Heart left ventricle (tissue), 16 donors: ENCODE results near the gene JAG1. TPM values are rescaled to one million over a fixed set of nuclear protein-coding genes. Genes with fewer than 3 reads are reported as not detected.

Source experiments
- ATAC-seq, 4 donors: fragments of 200-7000 bp; cut with Tn5 transposase; one replicate each; pipeline ENCODE4 v1.9.1; 2020 to 2022; ENCODE audit warnings: moderate library complexity in 4 of 4, mild to moderate bottlenecking in 3 of 4, moderate number of reproducible peaks in 1 of 4
- DNase-seq, 5 donors: peaks; one replicate each; pipeline ENCODE4 v3.0.0-alpha.2; 2020
- H3K27ac ChIP-seq, 12 donors: fragments of 200-600 bp; sonication (generic) in 4 of 12; one replicate each; pipeline versions ENCODE4 v1.5.0 to v1.8.0; 2016 to 2022; ENCODE audit warnings: mild to moderate bottlenecking in 2 of 12
- H3K27me3 ChIP-seq, 9 donors: fragments of 200-600 bp; sonication (generic) in 2 of 9; one replicate each; pipeline versions ENCODE4 v1.5.1 to v1.8.0; 2016 to 2022; ENCODE audit warnings: mild to moderate bottlenecking in 3 of 9
- H3K36me3 ChIP-seq, 9 donors: fragments of 200-600 bp; sonication (generic) in 2 of 9; one replicate each; pipeline versions ENCODE4 v1.5.0 to v1.8.0; 2018 to 2022; ENCODE audit warnings: mild to moderate bottlenecking in 2 of 9
- H3K4me1 ChIP-seq, 12 donors: fragments of 200-600 bp; sonication (generic) in 4 of 12; one replicate each; pipeline versions ENCODE4 v1.5.0 to v1.8.0; 2016 to 2022; ENCODE audit warnings: mild to moderate bottlenecking in 3 of 12
- H3K4me3 ChIP-seq, 12 donors: fragments of 200-600 bp; sonication (generic) in 4 of 12; one replicate each; pipeline versions ENCODE4 v1.5.0 to v1.8.0; 2017 to 2022; ENCODE audit warnings: mild to moderate bottlenecking in 9 of 12, moderate library complexity in 4 of 12
- H3K9me3 ChIP-seq, 12 donors: fragments of 200-600 bp; sonication (generic) in 4 of 12; one replicate each; pipeline versions ENCODE4 v1.5.0 to v1.8.0; 2016 to 2022; ENCODE audit warnings: mild to moderate bottlenecking in 1 of 12
- CTCF ChIP-seq, 12 donors: fragments of 200-600 bp; sonication (generic) in 4 of 12; IDR thresholded peaks; one replicate each; pipeline versions ENCODE4 v1.5.0 to v1.8.0; 2018 to 2022; ENCODE audit warnings: antibody characterized with exemption in 12 of 12, mild to moderate bottlenecking in 5 of 12
- POLR2A ChIP-seq, 2 donors: fragments of 450-650 bp; IDR thresholded peaks; one replicate each; pipeline ENCODE4 v1.6.1; 2017; ENCODE audit warnings: antibody characterized with exemption in 2 of 2, mild to moderate bottlenecking in 2 of 2, moderate library complexity in 2 of 2
- WGBS, 4 donors: extraction: QIAGEN DNeasy Blood & Tissue Kit in 2 of 4; methylation state at CpG; one replicate each; pipeline versions ENCODE4 v1.1.5 to v1.1.7; 2013 to 2018; 5-methylcytosine and 5-hydroxymethylcytosine counted together
- intact Hi-C, 10 donors: fragments of 100-400 bp; cut with DNase I; formaldehyde crosslinking; loops; one replicate each; pipeline versions ENCODE4 v1.11.1 to v1.14.2; 2022
- polyA plus RNA-seq, 2 donors: library from polyadenylated mRNA; stranded (reverse); fragments of 200-250 nt; gene quantifications; one replicate each; pipeline ENCODE4 v1.2.3, GENCODE V29; 2013
- total RNA-seq, 9 donors: library from RNA; depleted of rRNA in 2 of 9; stranded (reverse); fragments of >200 nt in 2 of 9; fragmentation: NEBNext Ultra II Directional in 3 of 9; extraction: Animal tissue kit (Norgen Biotek cat#: 25700) in 3 of 9; gene quantifications; one replicate each; pipeline versions ENCODE4 v1.1.0 to v1.2.4, GENCODE V29; 2016 to 2023
- donor health status: ischemic (EF 13 %, LVEDD 7.1; RV severe dilation, severe dysfunction).
- donor health status: healthy with polysubstance abuse.
- donor health status: DM: no; HTN: yes; CAD: no.
- donor health status: DM: no; HTN: no; CAD: no.
- donor health status: ischemic (EF 25% LVEDD 6.9; RV normal size, moderate dysfunction).
- donor health status: ischemic (EF 25% LVEDD 5.7; RV mildly dilated, moderate dysfunction).
- donor health status: healthy.
- donor health status: DM: yes; HTN: yes; CAD: no.
- donor health status: ischemic (EF 35%, LVEDD 5.7; RV mildly dilated, moderate dysfunction).
- donor health status: nonischemic (EF 11% LVEDD 7.7; RV severe dilation, severe dysfunction).
- donor health status: DM: yes; HTN: yes; CAD: no.
- donor health status: PGD.
- donor health status: ischemic (EF 29% LVEDD 5.4; RV normal size, mild dysfunction).
- donor health status: nonischemic (EF 23%, LVEDD 6.1; RV moderate dilation, normal function).

Gene JAG1
- total and polyA plus RNA-seq, 11 donors = 12.5 to 42.6 (median 24.9) TPM

- Histone ChIP-seq H3K4me1 (peaks cover 0 to 33% (median 1%) of the 10 kb centered on the region in 12 donors), H3K9me3 (no peaks in the 10 kb centered on the region), H3K36me3 (no peaks in the 10 kb centered on the region), H3K27me3 (no peaks in the 10 kb centered on the region), H3K4me3 (no peak overlapping the region), H3K27ac (no peak overlapping the region)
- intact Hi-C loops = no loop called here
- no peak for DNase-seq
- no peak for ATAC-seq
- TF ChIP-seq POLR2A (IDR thresholded peaks at IDR 0.05) = no peak
- TF ChIP-seq CTCF (IDR thresholded peaks at IDR 0.05) = no peak
- WGBS, 4 donors = 96 to 99% (median 97%) methylated on average over 2 of the region's 2 CpGs
These were observed 48.2 kb downstream of the JAG1 start for GRCh38 chr20:10625641-10626040.

GRCh38 chr20:10622657-10623418 lies 51.0 kb downstream of the JAG1 start:
- intact Hi-C loops = no loop called here

GRCh38 chr20:10621149-10621548 lies 52.6 kb downstream of the JAG1 start:
- DNase-seq (no peak), ATAC-seq (no peak)
- H3K36me3 ChIP-seq = no peaks in the 10 kb centered on the region
- intact Hi-C loops = no loop called here
- no peaks in the 10 kb centered on the region for H3K27me3 ChIP-seq
- WGBS, 4 donors = 81 to 87% (median 84%) methylated on average over 3 of the region's 3 CpGs
- H3K27ac ChIP-seq = no peak overlapping the region
- H3K4me3 ChIP-seq = no peak overlapping the region
- TF ChIP-seq CTCF (IDR thresholded peaks at IDR 0.05) (no peak), POLR2A (IDR thresholded peaks at IDR 0.05) (no peak)
- H3K4me1 ChIP-seq = peaks cover 0 to 36% (median 7%) of the 10 kb centered on the region in 12 donors
- no peaks in the 10 kb centered on the region for H3K9me3 ChIP-seq

More at GRCh38 chr20:10622657-10623418, 51.0 kb downstream of the JAG1 start:
- Histone ChIP-seq H3K36me3 (no peaks in the 10 kb centered on the region), H3K27me3 (no peaks in the 10 kb centered on the region), H3K9me3 (no peaks in the 10 kb centered on the region), H3K27ac (peak overlapping the region; percentile 45 to 77 (median 58)), H3K4me1 (peaks cover 0 to 36% (median 7%) of the 10 kb centered on the region in 12 donors), H3K4me3 (peak overlapping the region in 6 of 12 donors; percentile 5 to 34 (median 12))
- DNase-seq (peak in 4 of 5 donors; percentile 54 to 63 (median 60)), ATAC-seq (peak; percentile 74 to 92 (median 85))
- 65 to 77% (median 71%) methylated on average over 16 of the region's 16 CpGs for WGBS, 4 donors
- TF ChIP-seq POLR2A (IDR thresholded peaks at IDR 0.05) = no peak
- no peak for TF ChIP-seq CTCF (IDR thresholded peaks at IDR 0.05)

GRCh38 chr20:10619427-10619826 lies 54.4 kb downstream of the JAG1 start:
- no peaks in the 10 kb centered on the region for H3K36me3 ChIP-seq
- DNase-seq (no peak), ATAC-seq (peak in 1 of 4 donors; percentile 62)

More at GRCh38 chr20:10619427-10619826, 54.4 kb downstream of the JAG1 start:
- intact Hi-C loops = no loop called here
- TF ChIP-seq POLR2A (IDR thresholded peaks at IDR 0.05) = no peak
- TF ChIP-seq CTCF (IDR thresholded peaks at IDR 0.05) = no peak
- Histone ChIP-seq H3K27ac (peak overlapping the region in 5 of 12 donors; percentile 16 to 70 (median 26)), H3K4me3 (no peak overlapping the region), H3K4me1 (peaks cover 0 to 36% (median 7%) of the 10 kb centered on the region in 12 donors), H3K27me3 (no peaks in the 10 kb centered on the region), H3K9me3 (no peaks in the 10 kb centered on the region)
- 68 to 84% (median 75%) methylated on average over 3 of the region's 3 CpGs for WGBS, 4 donors
